K562 (cell line): ENCODE measurements around the gene PRCC. TPM values are rescaled to one million over a fixed set of nuclear protein-coding genes. Genes with fewer than 3 reads are reported as not detected.

ENCODE experiments used
- CEBPG ChIP-seq, 3 experiments: fragments of 200-800 bp in 1 of 3; sonication (Bioruptor generic) in 1 of 3; sonication (generic) in 1 of 3; formaldehyde crosslinking in 1 of 3; IDR thresholded peaks in 2 of 3; conservative IDR thresholded peaks in 1 of 3; 2 replicates each; pipeline versions ENCODE4 v1.6.1 to v1.8.0; 2016 to 2022; ENCODE audit warnings: missing compliant biosample characterization in 2 of 3, missing genetic modification characterization in 2 of 3, mild to moderate bottlenecking in 1 of 3, missing genetic modification reagents in 1 of 3
- FOXJ3 ChIP-seq: sonication (generic); formaldehyde crosslinking; IDR thresholded peaks from 2 replicates; pipeline ENCODE4 v1.4.0; 2020; ENCODE audit warnings: mild to moderate bottlenecking, missing genetic modification reagents
- GABPB1 ChIP-seq: sonication (generic); formaldehyde crosslinking; IDR thresholded peaks from 2 replicates; pipeline ENCODE4 v1.8.0; 2022; ENCODE audit warnings: mild to moderate bottlenecking, missing genetic modification reagents
- KAT2B ChIP-seq: IDR thresholded peaks from one replicate; pipeline ENCODE4 v1.6.1; 2012; ENCODE audit warnings: low read depth, mild to moderate bottlenecking, control low read depth, inconsistent platforms, low read length, moderate library complexity
- MYBL2 ChIP-seq, 2 experiments: fragments of 450-650 bp in 1 of 2; sonication (generic) in 1 of 2; formaldehyde crosslinking in 1 of 2; IDR thresholded peaks; 2 replicates each; pipeline versions ENCODE4 v1.6.1 to v1.8.1; 2017 to 2022; ENCODE audit warnings: borderline replicate concordance in 1 of 2, inconsistent platforms in 1 of 2, low read depth in 1 of 2, mild to moderate bottlenecking in 1 of 2, missing genetic modification reagents in 1 of 2, moderate library complexity in 1 of 2
- NELFE ChIP-seq: IDR thresholded peaks from 2 replicates; pipeline ENCODE4 v1.6.1; 2011; ENCODE audit warnings: mild to moderate bottlenecking; ENCODE audit not compliant: insufficient read depth, insufficient read length
- POLR2AphosphoS5 ChIP-seq: IDR thresholded peaks from 2 replicates; pipeline ENCODE4 v1.6.1; 2011; ENCODE audit warnings: mild to moderate bottlenecking, low read depth, low read length, moderate library complexity; ENCODE audit not compliant: control insufficient read depth, insufficient read depth
- PRPF4 ChIP-seq: fragments of 200-400 bp; formaldehyde crosslinking; IDR thresholded peaks from one replicate; pipeline ENCODE4 v1.6.1; 2017; ENCODE audit warnings: low read length, low read depth, mild to moderate bottlenecking; ENCODE audit not compliant: insufficient read depth, poor library complexity, severe bottlenecking
- RBM22 ChIP-seq: fragments of 200-400 bp; formaldehyde crosslinking; IDR thresholded peaks from 2 replicates; pipeline ENCODE4 v1.6.1; 2018; ENCODE audit warnings: low read length, low read depth; ENCODE audit not compliant: poor library complexity, severe bottlenecking
- SMARCA4 ChIP-seq: fragments of 450-650 bp; IDR thresholded peaks from 2 replicates; pipeline ENCODE4 v1.6.1; 2016
- SRSF7 ChIP-seq: fragments of 200-400 bp; formaldehyde crosslinking; optimal IDR thresholded peaks from 2 replicates; pipeline ENCODE3; 2017; ENCODE audit warnings: mild to moderate bottlenecking, low read depth, low read length
- ZC3H4 ChIP-seq: sonication (generic); formaldehyde crosslinking; IDR thresholded peaks from 2 replicates; pipeline ENCODE4 v1.9.0; 2021; ENCODE audit warnings: missing genetic modification reagents, borderline replicate concordance
- ZNF212 ChIP-seq: fragments of 450-650 bp; formaldehyde crosslinking; IDR thresholded peaks from 2 replicates; pipeline ENCODE4 v1.4.0; 2020; ENCODE audit warnings: mild to moderate bottlenecking
- ZNF644 ChIP-seq: fragments of 200-800 bp; sonication (Bioruptor generic); IDR thresholded peaks from 2 replicates; pipeline ENCODE4 v1.6.1; 2016; ENCODE audit warnings: low read depth, missing genetic modification characterization, missing compliant biosample characterization
- polyA plus RNA-seq, 8 experiments: library from polyadenylated mRNA; depleted of rRNA in 4 of 8; stranded (reverse) in 5 of 8; unstranded in 3 of 8; fragments of >200 nt; fragmentation: Nextera tagmentation in 2 of 8; fragmentation: Illumina TruSeq in 1 of 8; extraction: Ambion mirVana in 2 of 8; extraction: Trizol in 1 of 8; gene quantifications; 2 replicates each; pipeline versions ENCODE4 v1.2.1 to v1.2.3, GENCODE V29; 2011 to 2014; ENCODE audit warnings: inconsistent platforms in 1 of 8, missing spikeins in 1 of 8
- total RNA-seq, 7 experiments: library from RNA; depleted of rRNA in 6 of 7; stranded (reverse); fragments of >200 nt in 6 of 7; fragmentation: Illumina TruSeq in 2 of 7; extraction: Trizol in 2 of 7; gene quantifications; 2 replicates each; pipeline versions ENCODE4 v1.2.1 to v1.2.3, GENCODE V29; 2011 to 2021; ENCODE audit warnings: low replicate concordance in 1 of 7
- TF ChIP-seq, protein P1 (sequence below): fragments of 250-450 bp; sonication (Bioruptor Pico); IDR thresholded peaks from 2 replicates; pipeline ENCODE4 v1.8.0; 2021; ENCODE audit warnings: borderline replicate concordance, mild to moderate bottlenecking, moderate library complexity; ENCODE audit not compliant: poor library complexity, severe bottlenecking
- TF ChIP-seq, protein P2 (sequence below), 2 experiments: fragments of 200-800 bp in 1 of 2; sonication (Bioruptor generic) in 1 of 2; sonication (generic) in 1 of 2; formaldehyde crosslinking in 1 of 2; IDR thresholded peaks in 1 of 2; conservative IDR thresholded peaks in 1 of 2; 2 replicates each; pipeline versions ENCODE4 v1.5.0 to v1.6.1; 2016 to 2020; ENCODE audit warnings: missing compliant biosample characterization in 1 of 2, missing genetic modification characterization in 1 of 2, missing genetic modification reagents in 1 of 2
- TF ChIP-seq, protein P3 (sequence below): fragments of 200-800 bp; sonication (Bioruptor generic); IDR thresholded peaks from 2 replicates; pipeline ENCODE4 v1.6.1; 2017; ENCODE audit warnings: missing genetic modification characterization, missing compliant biosample characterization

PRCC gene
- total and polyA plus RNA-seq, 9 of the 15 experiments (the other 6 are each of a cell fraction or from before 2014, with no cell fraction given) = 23.9 to 201 (median 41.1) TPM

DNA sequence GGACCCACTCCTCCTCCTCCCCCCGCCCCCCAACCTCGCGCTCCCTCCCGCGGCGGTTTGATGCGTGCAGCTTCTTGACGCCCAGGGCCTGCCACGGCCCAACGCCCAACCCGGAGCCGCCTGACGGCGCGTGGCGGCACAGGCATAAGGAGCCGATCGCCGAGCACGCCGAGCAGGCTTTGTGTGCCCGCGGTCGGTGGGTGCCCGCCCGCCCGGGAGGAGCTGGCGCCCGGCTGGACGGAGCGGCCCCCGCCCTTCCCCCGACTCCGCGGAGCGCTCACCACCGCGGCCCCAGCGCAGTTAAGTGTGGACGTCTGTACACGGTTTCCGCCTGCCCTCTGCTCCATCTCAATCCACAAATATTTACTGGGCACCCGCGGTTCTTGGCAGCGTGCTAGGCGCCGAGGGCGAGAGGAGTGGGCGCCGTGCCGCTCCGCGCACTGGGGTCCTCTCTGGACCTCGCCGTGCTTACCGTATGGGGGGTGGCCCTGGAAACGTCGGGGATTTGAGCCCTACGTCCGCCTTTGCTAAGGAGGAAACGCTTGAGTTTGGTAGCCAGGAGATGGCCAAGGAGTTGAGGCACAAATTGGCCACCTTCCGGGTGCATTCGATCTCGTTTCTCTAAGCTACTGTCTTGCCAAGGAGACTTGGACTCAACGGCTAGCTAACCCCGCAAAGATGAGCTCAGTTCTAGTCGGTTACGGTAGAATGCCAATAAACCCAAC is 15.4 kb upstream of the PRCC start (continued):
- TF ChIP-seq ZC3H4 = peak; percentile 45; the same call in 1 of the 2 replicates
- TF ChIP-seq FOXJ3 (CRISPR knock-in tag) = no peak
- no peak for TF ChIP-seq PRPF4
- no peak for TF ChIP-seq ZNF212 (CRISPR knock-in tag)
- TF ChIP-seq KAT2B = no peak
- TF ChIP-seq, protein P1, sequence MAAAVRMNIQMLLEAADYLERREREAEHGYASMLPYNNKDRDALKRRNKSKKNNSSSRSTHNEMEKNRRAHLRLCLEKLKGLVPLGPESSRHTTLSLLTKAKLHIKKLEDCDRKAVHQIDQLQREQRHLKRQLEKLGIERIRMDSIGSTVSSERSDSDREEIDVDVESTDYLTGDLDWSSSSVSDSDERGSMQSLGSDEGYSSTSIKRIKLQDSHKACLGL (CRISPR knock-in tag) = no peak
- no peak for TF ChIP-seq NELFE
- no peak for TF ChIP-seq ZNF644 (tag)
- TF ChIP-seq, protein P2, sequence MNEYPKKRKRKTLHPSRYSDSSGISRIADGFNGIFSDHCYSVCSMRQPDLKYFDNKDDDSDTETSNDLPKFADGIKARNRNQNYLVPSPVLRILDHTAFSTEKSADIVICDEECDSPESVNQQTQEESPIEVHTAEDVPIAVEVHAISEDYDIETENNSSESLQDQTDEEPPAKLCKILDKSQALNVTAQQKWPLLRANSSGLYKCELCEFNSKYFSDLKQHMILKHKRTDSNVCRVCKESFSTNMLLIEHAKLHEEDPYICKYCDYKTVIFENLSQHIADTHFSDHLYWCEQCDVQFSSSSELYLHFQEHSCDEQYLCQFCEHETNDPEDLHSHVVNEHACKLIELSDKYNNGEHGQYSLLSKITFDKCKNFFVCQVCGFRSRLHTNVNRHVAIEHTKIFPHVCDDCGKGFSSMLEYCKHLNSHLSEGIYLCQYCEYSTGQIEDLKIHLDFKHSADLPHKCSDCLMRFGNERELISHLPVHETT (CRISPR knock-in tag; conservative IDR thresholded peaks at IDR 0.05 in 1 of 2, IDR thresholded peaks at IDR 0.05 in 1 of 2) = peak in 1 of 2 experiments; percentile 18; a peak in 2 of 4 replicates
- no peak for TF ChIP-seq SRSF7
- TF ChIP-seq, protein P3, sequence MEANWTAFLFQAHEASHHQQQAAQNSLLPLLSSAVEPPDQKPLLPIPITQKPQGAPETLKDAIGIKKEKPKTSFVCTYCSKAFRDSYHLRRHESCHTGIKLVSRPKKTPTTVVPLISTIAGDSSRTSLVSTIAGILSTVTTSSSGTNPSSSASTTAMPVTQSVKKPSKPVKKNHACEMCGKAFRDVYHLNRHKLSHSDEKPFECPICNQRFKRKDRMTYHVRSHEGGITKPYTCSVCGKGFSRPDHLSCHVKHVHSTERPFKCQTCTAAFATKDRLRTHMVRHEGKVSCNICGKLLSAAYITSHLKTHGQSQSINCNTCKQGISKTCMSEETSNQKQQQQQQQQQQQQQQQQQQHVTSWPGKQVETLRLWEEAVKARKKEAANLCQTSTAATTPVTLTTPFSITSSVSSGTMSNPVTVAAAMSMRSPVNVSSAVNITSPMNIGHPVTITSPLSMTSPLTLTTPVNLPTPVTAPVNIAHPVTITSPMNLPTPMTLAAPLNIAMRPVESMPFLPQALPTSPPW (CRISPR knock-in tag) = peak; percentile 99
- TF ChIP-seq CEBPG (CRISPR knock-in tag; IDR thresholded peaks at IDR 0.05) = no peak
- no peak for TF ChIP-seq CEBPG (tag; conservative IDR thresholded peaks at IDR 0.05 in 1 of 2, IDR thresholded peaks at IDR 0.05 in 1 of 2)
- TF ChIP-seq GABPB1 (CRISPR knock-in tag) = peak; percentile 32; the same call in 1 of the 2 replicates
- TF ChIP-seq POLR2AphosphoS5 = peak; percentile 42; the same call in 1 of the 2 replicates
- TF ChIP-seq RBM22 = no peak
- no peak for TF ChIP-seq MYBL2 (IDR thresholded peaks at IDR 0.05; ENCODE audit: low read depth)
- no peak for TF ChIP-seq MYBL2 (CRISPR knock-in tag; IDR thresholded peaks at IDR 0.05; ENCODE audit: borderline replicate concordance)
- no peak for TF ChIP-seq SMARCA4
